GM18517 (cell line): Measurements from ENCODE around the gene ZKSCAN7.
"Not testable (repeated sequence)": the region's sequence is repeated elsewhere in the genome, so short reads cannot be mapped to it uniquely, and the experiment has no call there.

Experiments used
- ATAC-seq: cut with Tn5 transposase; IDR thresholded peaks from one replicate; pipeline ENCODE4 v1.9.1; 2021; ENCODE audit warnings: mild to moderate bottlenecking, moderate library complexity; ENCODE audit not compliant: unreplicated experiment

Gene ZKSCAN7

GRCh38 chr3:44576613-44577012 lies 21.6 kb downstream of the ZKSCAN7 start:
- no peak for ATAC-seq

DNA sequence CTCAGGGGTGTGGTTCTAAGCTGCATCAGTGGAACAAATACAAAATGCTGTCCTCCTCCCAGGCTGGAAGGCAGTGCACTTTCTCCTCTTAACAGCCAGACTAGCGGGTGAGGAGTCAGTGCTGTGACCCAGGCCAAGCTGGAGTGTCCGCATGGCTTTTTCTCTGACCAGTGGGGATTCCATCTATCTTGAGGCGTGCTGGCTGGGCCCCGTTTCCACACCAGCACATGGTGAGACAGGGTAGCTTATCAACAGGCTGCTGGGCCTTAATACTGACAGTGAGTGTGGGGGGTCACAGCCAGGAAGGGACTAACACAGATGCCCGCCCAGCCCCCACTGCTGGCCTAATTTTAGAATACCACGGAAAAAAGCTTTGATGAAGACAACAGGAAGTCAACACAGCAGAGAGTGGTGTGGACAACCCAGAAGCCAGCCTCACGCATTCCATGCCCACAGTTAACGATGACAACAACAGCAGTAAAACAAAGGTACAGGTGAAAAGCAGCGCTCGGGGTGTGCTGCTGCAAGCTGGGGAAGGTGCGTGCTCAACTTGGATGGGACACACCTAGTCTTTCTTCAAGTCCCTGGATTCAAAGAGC lies 22.5 kb downstream of the ZKSCAN7 start:
- ATAC-seq, result not testable (repeated sequence)

- not testable (repeated sequence) for ATAC-seq
Observed at GRCh38 chr3:44578316-44578715, 23.3 kb downstream of the ZKSCAN7 start.

DNA sequence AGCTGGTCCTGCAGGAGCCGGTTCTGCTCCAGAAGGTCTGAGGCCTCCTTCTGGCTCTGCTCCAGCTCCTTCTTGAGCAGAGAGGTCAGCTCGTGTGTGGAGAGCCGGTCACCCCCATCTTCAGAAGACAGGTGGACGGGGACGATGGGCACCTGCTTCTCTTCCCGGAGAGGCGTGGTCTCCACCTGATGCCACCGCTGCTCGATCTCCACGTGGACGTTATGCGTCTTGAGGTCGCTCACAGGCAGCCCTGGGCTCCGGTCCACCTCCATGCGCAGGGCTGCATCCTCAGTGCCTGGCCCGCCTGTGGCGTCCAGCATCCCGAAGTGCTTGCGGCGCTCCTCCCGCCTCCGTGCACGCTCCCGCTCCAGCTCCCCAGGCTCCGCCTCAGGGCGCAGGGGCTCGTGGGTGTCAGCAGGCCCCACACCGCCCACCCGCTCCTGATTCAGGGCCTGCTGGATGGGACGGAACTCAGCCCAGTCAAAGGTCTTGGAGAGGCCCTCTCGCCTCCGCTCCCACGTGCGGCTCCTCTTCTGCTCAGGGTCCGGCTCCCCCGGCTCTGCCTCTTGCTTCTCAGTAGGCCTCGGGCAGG lies 24.0 kb downstream of the ZKSCAN7 start:
- not testable (repeated sequence) for ATAC-seq

DNA sequence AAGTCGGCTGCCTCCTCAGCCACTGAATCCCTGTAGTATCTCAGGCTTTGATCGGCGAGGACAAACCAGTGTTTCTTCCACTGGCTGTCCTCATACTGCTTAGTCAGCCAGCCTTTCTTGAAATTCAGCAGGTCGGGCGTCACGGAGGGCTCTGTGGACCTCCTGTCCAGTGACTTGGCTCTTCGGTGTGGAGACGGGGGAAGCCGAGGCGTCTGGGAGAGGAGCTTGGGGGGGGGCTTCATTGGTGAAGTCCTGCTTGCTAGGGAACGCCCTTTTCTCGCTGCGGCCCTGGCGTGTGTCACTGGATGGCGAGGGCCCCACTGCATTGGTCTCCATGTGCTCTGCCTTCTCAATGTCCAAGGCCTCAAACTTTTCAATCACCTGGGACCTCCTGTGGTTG lies 24.8 kb downstream of the ZKSCAN7 start:
- ATAC-seq, result not testable (repeated sequence)

DNA sequence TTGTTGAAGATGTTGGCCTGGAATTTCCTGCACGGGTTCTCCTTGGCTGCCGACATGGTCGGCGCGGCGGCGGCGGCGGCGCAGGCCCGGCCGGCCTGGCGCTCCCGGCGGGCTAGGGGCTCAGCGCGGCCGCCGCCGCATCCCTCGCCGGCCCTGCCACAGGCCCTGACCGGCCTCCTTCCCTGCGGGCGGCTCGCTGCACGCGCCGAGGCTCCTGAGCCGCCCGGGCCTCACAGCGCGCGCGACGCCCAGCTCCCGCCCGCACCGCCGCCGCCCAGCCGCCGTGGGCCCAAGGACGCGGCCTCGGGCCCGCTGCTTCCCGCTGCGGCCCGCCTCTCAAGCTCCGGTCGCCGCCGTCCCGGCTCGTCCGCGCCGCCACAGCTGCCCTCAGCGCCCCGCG lies 26.0 kb downstream of the ZKSCAN7 start:
- ATAC-seq, result not testable (repeated sequence)

DNA sequence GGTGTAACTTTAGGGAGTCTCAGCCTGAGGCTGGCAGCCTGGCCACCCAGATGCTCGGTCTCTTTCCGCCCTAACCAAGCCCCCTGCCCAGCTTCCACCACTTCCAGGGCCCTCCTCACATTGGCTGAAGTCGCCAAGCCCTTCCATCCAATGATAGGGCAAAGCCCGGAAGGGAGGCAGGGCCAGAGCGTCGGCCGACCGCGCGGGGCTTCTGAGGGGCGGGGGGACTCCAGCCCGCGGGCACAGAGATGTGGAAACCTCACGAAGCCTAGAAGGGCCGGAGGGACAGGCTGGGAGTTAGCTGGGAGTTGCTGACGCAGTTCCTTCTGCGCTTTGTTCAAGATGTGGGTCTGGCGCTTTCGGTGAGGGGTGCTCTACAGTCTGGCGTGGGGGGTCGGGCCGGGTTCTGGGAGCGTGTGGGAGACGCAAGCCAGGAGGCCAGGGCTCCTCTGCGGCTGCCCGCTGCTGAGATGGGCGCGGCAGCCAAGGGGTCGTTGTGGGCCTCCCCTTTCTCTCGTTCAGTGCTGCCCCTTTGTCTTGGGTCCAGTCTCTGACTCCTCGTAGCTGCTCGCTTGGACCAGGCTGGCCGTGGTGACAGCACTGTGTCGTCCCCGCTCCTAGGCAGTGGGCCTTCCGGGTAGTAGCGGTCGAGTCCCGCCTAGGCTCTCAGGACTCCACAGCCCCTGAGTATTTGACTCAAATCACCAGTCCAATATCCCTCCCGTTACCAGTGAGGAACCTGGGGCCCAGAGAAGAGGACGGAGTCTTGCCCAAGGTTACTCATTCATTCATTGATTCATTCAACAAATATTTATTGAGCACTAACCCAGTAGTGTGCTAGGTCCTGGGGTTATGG lies 29.9 kb downstream of the ZKSCAN7 start, which contains the start of gene ZNF660:
Gene ZNF660 (plus strand): TSS at position 319 of the 856 bp plus-strand sequence. CDS start 9,230 bp downstream, outside the sequence.
- no peak for ATAC-seq

- ATAC-seq, result no peak
Observed at GRCh38 chr3:44596621-44597020, 41.6 kb downstream of the ZKSCAN7 start.

GRCh38 chr3:44601749-44602148 lies 46.8 kb downstream of the ZKSCAN7 start:
- ATAC-seq, result no peak

DNA sequence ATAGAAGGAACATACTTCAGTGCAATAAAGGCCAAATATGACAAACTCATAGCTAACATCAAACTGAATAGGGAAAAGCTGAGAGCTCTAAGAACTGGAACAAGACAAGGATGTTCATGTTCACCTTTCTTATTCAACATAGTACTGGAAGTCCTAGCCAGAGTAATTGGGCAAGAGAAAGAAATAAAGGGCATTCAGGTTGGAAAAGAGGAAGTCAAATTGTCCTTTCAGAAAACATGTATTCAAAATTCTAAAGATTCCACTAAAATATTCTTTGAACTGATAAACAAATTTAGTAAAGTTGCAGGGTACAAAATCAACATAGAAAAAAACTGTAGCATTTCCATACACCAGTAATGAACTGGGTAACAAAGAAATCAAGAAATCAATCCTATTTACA lies 57.7 kb downstream of the ZKSCAN7 start:
- no peak for ATAC-seq
